ENCODE results near the gene PNPLA7. TPM values are rescaled to one million over a fixed set of nuclear protein-coding genes. Genes with fewer than 3 reads are reported as not detected.

Gene PNPLA7
- total and polyA plus RNA-seq, 2 of the 8 experiments (the other 6 are each of a cell fraction or from before 2014, with no cell fraction given): 0.35 to 0.47 TPM

DNA sequence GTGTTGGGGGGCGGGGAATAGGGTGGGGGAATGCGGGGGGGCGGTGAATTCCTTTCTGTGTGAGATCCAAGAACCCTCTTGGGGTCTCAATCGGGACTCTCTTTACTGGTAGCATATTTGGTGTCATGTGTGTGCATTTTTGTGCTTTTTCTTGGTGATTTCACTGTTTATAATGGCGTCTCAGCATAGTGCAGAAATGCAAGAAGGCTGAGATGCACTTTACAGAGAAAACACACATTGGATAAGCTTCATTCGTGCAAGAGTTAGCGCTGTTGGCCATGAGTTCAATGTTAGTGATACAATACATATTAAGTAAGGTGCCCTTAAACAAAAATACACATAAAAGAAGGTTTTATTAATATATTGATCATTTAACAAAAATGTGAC lies 108.3 kb downstream of the PNPLA7 start:
- Histone ChIP-seq H3K4me1 (replicated peaks in 1 of 4; ENCODE audit: control insufficient read depth in 3 of 4, insufficient read depth in 4 of 4, low read length in 3 of 4) (peaks cover 0 to 3% (median under 1%) of the 10 kb centered on the region in 4 experiments; a peak in 3 of 7 replicates), H3K79me2 (ENCODE audit: control insufficient read depth in 1 of 2, insufficient read depth in 2 of 2, low read length in 2 of 2) (no peaks in the 10 kb centered on the region), H3K23me2 (ENCODE audit: low read depth, low read length) (no peaks in the 10 kb centered on the region; the same call in 1 of the 2 replicates), H3K36me3 (ENCODE audit: control insufficient read depth in 2 of 4, insufficient read depth in 4 of 4, low read length in 3 of 4) (no peaks in the 10 kb centered on the region), H4K5ac (ENCODE audit: insufficient read length, low read depth, low read length) (no peak overlapping the region), H3K14ac (ENCODE audit: insufficient read length) (no peak overlapping the region), H3K4me3 (ENCODE audit: extremely low read depth in 1 of 4, insufficient read depth in 2 of 4, low read depth in 3 of 4, low read length in 4 of 4) (peak overlapping the region in 3 of 4 experiments; percentile 10 to 64 (median 41); a peak in 4 of 8 replicates), H3K56ac (replicated peaks; ENCODE audit: insufficient read length, low read depth, low read length) (no peak overlapping the region), H4K91ac (replicated peaks; ENCODE audit: insufficient read length, low read length) (no peak overlapping the region), H2BK15ac (ENCODE audit: low read length) (0 out of 2 replicates have a peak overlapping the region, but pooled peaks have one; percentile 23), H3K27ac (ENCODE audit: low read depth, low read length) (no peak overlapping the region), H2AFZ (ENCODE audit: low read length) (no peak overlapping the region), H3K18ac (ENCODE audit: extremely low read depth, low read length) (no peak overlapping the region), H3K27me3 (replicated peaks in 1 of 4; ENCODE audit: control insufficient read depth in 3 of 4, extremely low read depth in 1 of 4, insufficient read depth in 3 of 4, low read length in 3 of 4) (no peaks in the 10 kb centered on the region), H3K4me2 (ENCODE audit: insufficient read depth in 1 of 2, low read depth in 2 of 2, low read length in 2 of 2) (peak overlapping the region; percentile 66 to 80), H3K23ac (ENCODE audit: insufficient read length) (no peak overlapping the region), H4K20me1 (replicated peaks in 1 of 2; ENCODE audit: control insufficient read depth in 1 of 2, insufficient read depth in 2 of 2, low read length in 2 of 2) (no peaks in the 10 kb centered on the region), H2BK12ac (ENCODE audit: low read depth, low read length) (no peak overlapping the region), H3K79me1 (ENCODE audit: low read depth, low read length) (no peaks in the 10 kb centered on the region), H4K8ac (ENCODE audit: extremely low read depth, insufficient read depth, low read length) (no peak overlapping the region), H3K9ac (replicated peaks in 1 of 4; ENCODE audit: extremely low read depth in 1 of 4, low read depth in 3 of 4, low read length in 3 of 4) (no peak overlapping the region), H3K4ac (replicated peaks; ENCODE audit: insufficient read length, low read depth, low read length) (no peak overlapping the region), H2AK5ac (ENCODE audit: low read depth, low read length) (no peak overlapping the region), H2BK20ac (ENCODE audit: low read length) (no peak overlapping the region), H2BK120ac (replicated peaks; ENCODE audit: low read depth, low read length) (no peak overlapping the region), H3K9me3 (ENCODE audit: insufficient read depth in 2 of 2, low read depth in 1 of 2, low read length in 1 of 2) (no peaks in the 10 kb centered on the region), H2BK5ac (ENCODE audit: low read depth, low read length) (no peak overlapping the region; the same call in 1 of the 2 replicates)
- ChIA-PET CTCF (ENCODE audit: partially characterized antibody) (interaction anchor here (1.0 kb wide), 2 partner anchors 19 to 168 kb away, joined by 3 to 5 read pairs; partner anchors contain the start of gene EXD3), POLR2A (ENCODE audit: partially characterized antibody) (interaction anchor here (0.9 to 4.3 kb wide), 6 partner anchors 8 to 201 kb away, joined by 3 to 28 read pairs (median 3); partner anchors contain the start of genes EXD3, NOXA1 and TUBB4B)
- DNase-seq (ENCODE audit: low read depth in 1 of 2, low spot score in 2 of 2) (no peak), FAIRE-seq (no peak)
- WGBS, 2 experiments (ENCODE audit: extremely low coverage in 1 of 2, insufficient coverage in 1 of 2, insufficient read length in 1 of 2, insufficient replicate concordance in 2 of 2, low coverage in 1 of 2, low lambda C conversion rate in 2 of 2, missing lambda C conversion rate in 1 of 2): 20% methylated on average over 4 of the region's 7 CpGs; no CpG with 5 or more reads in 1 of the 2 experiments
- no peak for TF ChIP-seq SIRT6 (IDR thresholded peaks at IDR 0.05; ENCODE audit: low read length)
- TF ChIP-seq GABPA (IDR thresholded peaks at IDR 0.05; ENCODE audit: borderline replicate concordance, insufficient read depth, low read length): no peak
- peak; percentile 1; the same call in 1 of the 2 replicates for TF ChIP-seq RBBP5 (IDR thresholded peaks at IDR 0.05; ENCODE audit: borderline replicate concordance, low read depth, low read length)

Data from H1 (cell line).